ENCODE results near the gene COL26A1. TPM values are rescaled to one million over a fixed set of nuclear protein-coding genes. Genes with fewer than 3 reads are reported as not detected.
A peak's percentile ranks its signal among the peaks of the same experiment; 100 is the strongest.

The COL26A1 gene
- total RNA-seq, 6 experiments from 2014 or later = not detected

- DNase-seq = peak; percentile 49
- peak; percentile 86 for TF ChIP-seq CTCF (IDR thresholded peaks at IDR 0.05)
- peaks cover 54% of the 10 kb centered on the region for H3K27me3 Mint-ChIP-seq (ENCODE audit: insufficient read depth)
- H3K4me1 Mint-ChIP-seq (ENCODE audit: low read depth) = no peaks in the 10 kb centered on the region
- H3K27ac Mint-ChIP-seq = no peak overlapping the region
- no peaks in the 10 kb centered on the region for H3K36me3 Mint-ChIP-seq (ENCODE audit: low read depth)
- H3K9me3 Mint-ChIP-seq = no peaks in the 10 kb centered on the region
- no peak overlapping the region for H3K4me3 Mint-ChIP-seq
Observed at GRCh38 chr7:101507791-101508252, 145.1 kb downstream of the COL26A1 start.

- Mint-ChIP-seq H3K9me3 (no peaks in the 10 kb centered on the region), H3K27ac (no peak overlapping the region), H3K27me3 (ENCODE audit: insufficient read depth) (peaks cover 57% of the 10 kb centered on the region), H3K36me3 (ENCODE audit: low read depth) (no peaks in the 10 kb centered on the region), H3K4me1 (ENCODE audit: low read depth) (no peaks in the 10 kb centered on the region), H3K4me3 (no peak overlapping the region)
- no peak for TF ChIP-seq CTCF (IDR thresholded peaks at IDR 0.05)
- DNase-seq = no peak
Observed at GRCh38 chr7:101510297-101510696, 147.6 kb downstream of the COL26A1 start.

DNA sequence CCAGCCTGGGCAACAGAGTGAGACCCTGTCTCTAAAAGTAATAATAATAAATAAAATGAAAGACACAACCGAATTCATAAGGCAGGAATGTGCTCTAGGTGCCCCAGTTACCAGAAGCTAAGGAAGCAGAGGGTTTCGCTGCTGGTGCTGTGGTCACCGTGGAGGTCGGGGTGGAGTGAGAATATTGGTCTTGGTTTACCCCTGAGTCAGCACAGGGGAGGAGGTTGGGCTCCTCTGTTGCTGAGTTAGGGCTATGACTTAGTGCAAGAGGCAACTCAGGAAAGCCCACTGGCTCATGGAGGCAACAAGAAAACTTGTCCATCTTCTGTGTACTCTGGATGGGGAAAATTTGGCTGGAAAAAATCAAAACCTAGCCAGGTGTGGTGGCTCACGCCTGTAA lies 149.3 kb downstream of the COL26A1 start:
- no peak overlapping the region for H3K4me3 Mint-ChIP-seq
- TF ChIP-seq CTCF (IDR thresholded peaks at IDR 0.05) = no peak
- no peaks in the 10 kb centered on the region for H3K36me3 Mint-ChIP-seq (ENCODE audit: low read depth)
- no peaks in the 10 kb centered on the region for H3K9me3 Mint-ChIP-seq
- DNase-seq = no peak
- H3K27ac Mint-ChIP-seq = no peak overlapping the region
- H3K27me3 Mint-ChIP-seq (ENCODE audit: insufficient read depth) = peaks cover 46% of the 10 kb centered on the region
- H3K4me1 Mint-ChIP-seq (ENCODE audit: low read depth) = no peaks in the 10 kb centered on the region

- Mint-ChIP-seq H3K4me3 (no peak overlapping the region), H3K36me3 (ENCODE audit: low read depth) (no peaks in the 10 kb centered on the region), H3K27ac (no peak overlapping the region), H3K27me3 (ENCODE audit: insufficient read depth) (peaks cover 31% of the 10 kb centered on the region), H3K4me1 (ENCODE audit: low read depth) (peaks cover 23% of the 10 kb centered on the region), H3K9me3 (no peaks in the 10 kb centered on the region)
- no peak for DNase-seq
- no peak for TF ChIP-seq CTCF (IDR thresholded peaks at IDR 0.05)
Observed at GRCh38 chr7:101516851-101517250, 154.2 kb downstream of the COL26A1 start.

DNA sequence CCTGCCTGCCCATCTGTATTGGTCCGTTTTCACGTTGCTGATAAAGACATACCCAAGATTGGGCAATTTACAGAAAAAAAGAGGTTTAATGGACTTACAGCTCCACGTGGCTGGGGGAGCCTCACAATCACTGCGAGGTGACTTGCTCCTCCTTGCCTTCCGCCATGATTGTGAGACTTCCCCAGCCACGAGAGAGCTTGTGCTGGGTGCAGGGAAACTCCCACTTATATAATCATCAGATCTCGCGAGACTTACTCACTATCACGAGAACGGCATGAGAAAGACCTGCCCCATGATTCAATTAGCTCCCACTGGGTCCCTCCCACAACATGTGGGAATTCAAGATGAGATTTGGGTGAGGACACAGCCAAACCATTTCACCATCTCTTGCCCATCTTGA lies 154.6 kb downstream of the COL26A1 start:
- no peak overlapping the region for H3K4me3 Mint-ChIP-seq
- H3K27ac Mint-ChIP-seq = no peak overlapping the region
- no peaks in the 10 kb centered on the region for H3K9me3 Mint-ChIP-seq
- DNase-seq = no peak
- no peaks in the 10 kb centered on the region for H3K36me3 Mint-ChIP-seq (ENCODE audit: low read depth)
- peaks cover 23% of the 10 kb centered on the region for H3K4me1 Mint-ChIP-seq (ENCODE audit: low read depth)
- TF ChIP-seq CTCF (IDR thresholded peaks at IDR 0.05) = no peak
- H3K27me3 Mint-ChIP-seq (ENCODE audit: insufficient read depth) = peaks cover 31% of the 10 kb centered on the region

- peaks cover 29% of the 10 kb centered on the region for H3K27me3 Mint-ChIP-seq (ENCODE audit: insufficient read depth)
- H3K9me3 Mint-ChIP-seq = no peaks in the 10 kb centered on the region
- peak overlapping the region; percentile 8; the same call in 1 of the 2 replicates for H3K27ac Mint-ChIP-seq
- no peaks in the 10 kb centered on the region for H3K36me3 Mint-ChIP-seq (ENCODE audit: low read depth)
- H3K4me3 Mint-ChIP-seq = 0 out of 2 replicates have a peak overlapping the region, but pooled peaks have one; percentile 2
- DNase-seq = peak; percentile 28
- H3K4me1 Mint-ChIP-seq (ENCODE audit: low read depth) = peaks cover 23% of the 10 kb centered on the region
- no peak for TF ChIP-seq CTCF (IDR thresholded peaks at IDR 0.05)
Observed at GRCh38 chr7:101518336-101518735, 155.7 kb downstream of the COL26A1 start.

Data from HFFc6 (cell line).